Measurements from ENCODE around the gene PPP1R36. TPM values are rescaled to one million over a fixed set of nuclear protein-coding genes. Genes with fewer than 3 reads are reported as not detected.
A peak's percentile ranks its signal among the peaks of the same experiment; 100 is the strongest.

Gene PPP1R36
- total and polyA plus RNA-seq, 3 donors from 2014 or later, result 22.4 to 108 (median 38.5) TPM

- WGBS, 2 donors, result 89 to 91% methylated on average over 6 of the region's 6 CpGs
- H3K9me3 ChIP-seq, result no peaks in the 10 kb centered on the region
- intact Hi-C loops (cut with DNase I; ENCODE audit: low total_unique reads), result no loop called here
- H3K4me1 ChIP-seq, result no peaks in the 10 kb centered on the region
- TF ChIP-seq POLR2A (IDR thresholded peaks at IDR 0.05), result no peak
- no peak for TF ChIP-seq CTCF (IDR thresholded peaks at IDR 0.05)
- H3K27ac ChIP-seq, result no peak overlapping the region
- DNase-seq, result no peak
- no peaks in the 10 kb centered on the region for H3K27me3 ChIP-seq
- H3K4me3 ChIP-seq, result no peak overlapping the region
- no peaks in the 10 kb centered on the region for H3K36me3 ChIP-seq (ENCODE audit: low read depth, missing control alignments)
Observed at GRCh38 chr14:64604881-64605280, 55.1 kb downstream of the PPP1R36 start.

- DNase-seq, result no peak
Observed at GRCh38 chr14:64605926-64606685, 56.3 kb downstream of the PPP1R36 start.

GRCh38 chr14:64610049-64610746, 60.4 kb downstream of the PPP1R36 start:
- Histone ChIP-seq H3K9me3 (no peaks in the 10 kb centered on the region), H3K27me3 (no peaks in the 10 kb centered on the region), H3K4me3 (no peak overlapping the region), H3K4me1 (peaks cover 6% of the 10 kb centered on the region), H3K27ac (no peak overlapping the region), H3K36me3 (ENCODE audit: low read depth, missing control alignments) (no peaks in the 10 kb centered on the region)
- DNase-seq, result no peak
- TF ChIP-seq POLR2A (IDR thresholded peaks at IDR 0.05) (no peak), CTCF (IDR thresholded peaks at IDR 0.05) (no peak)
- 91 to 94% methylated on average over 5 of the region's 5 CpGs for WGBS, 2 donors
- intact Hi-C loops (cut with DNase I; ENCODE audit: low total_unique reads), result no loop called here

More at GRCh38 chr14:64605926-64606685, 56.3 kb downstream of the PPP1R36 start:
- TF ChIP-seq POLR2A (IDR thresholded peaks at IDR 0.05) (no peak), CTCF (IDR thresholded peaks at IDR 0.05) (no peak)
- no peak overlapping the region for H3K27ac ChIP-seq
- intact Hi-C loops (cut with DNase I; ENCODE audit: low total_unique reads), result no loop called here
- H3K4me3 ChIP-seq, result no peak overlapping the region
- no peaks in the 10 kb centered on the region for H3K27me3 ChIP-seq
- no peaks in the 10 kb centered on the region for H3K9me3 ChIP-seq
- WGBS, 2 donors, result 91 to 93% methylated on average over 9 of the region's 9 CpGs
- no peaks in the 10 kb centered on the region for H3K36me3 ChIP-seq (ENCODE audit: low read depth, missing control alignments)
- no peaks in the 10 kb centered on the region for H3K4me1 ChIP-seq

GRCh38 chr14:64611358-64612020, 61.7 kb downstream of the PPP1R36 start:
- DNase-seq, result no peak
- Histone ChIP-seq H3K4me3 (no peak overlapping the region), H3K4me1 (peaks cover 6% of the 10 kb centered on the region), H3K9me3 (no peaks in the 10 kb centered on the region), H3K36me3 (ENCODE audit: low read depth, missing control alignments) (no peaks in the 10 kb centered on the region), H3K27ac (peak overlapping the region in 1 of 2 donors; percentile 16), H3K27me3 (no peaks in the 10 kb centered on the region)
- TF ChIP-seq CTCF (IDR thresholded peaks at IDR 0.05) (no peak), POLR2A (IDR thresholded peaks at IDR 0.05) (no peak)
- intact Hi-C loops (cut with DNase I; ENCODE audit: low total_unique reads), result no loop called here
- 23 to 54% methylated on average over 1 of the region's 1 CpG for WGBS, 2 donors
